ENCODE measurements around the gene ZXDC.

DNA sequence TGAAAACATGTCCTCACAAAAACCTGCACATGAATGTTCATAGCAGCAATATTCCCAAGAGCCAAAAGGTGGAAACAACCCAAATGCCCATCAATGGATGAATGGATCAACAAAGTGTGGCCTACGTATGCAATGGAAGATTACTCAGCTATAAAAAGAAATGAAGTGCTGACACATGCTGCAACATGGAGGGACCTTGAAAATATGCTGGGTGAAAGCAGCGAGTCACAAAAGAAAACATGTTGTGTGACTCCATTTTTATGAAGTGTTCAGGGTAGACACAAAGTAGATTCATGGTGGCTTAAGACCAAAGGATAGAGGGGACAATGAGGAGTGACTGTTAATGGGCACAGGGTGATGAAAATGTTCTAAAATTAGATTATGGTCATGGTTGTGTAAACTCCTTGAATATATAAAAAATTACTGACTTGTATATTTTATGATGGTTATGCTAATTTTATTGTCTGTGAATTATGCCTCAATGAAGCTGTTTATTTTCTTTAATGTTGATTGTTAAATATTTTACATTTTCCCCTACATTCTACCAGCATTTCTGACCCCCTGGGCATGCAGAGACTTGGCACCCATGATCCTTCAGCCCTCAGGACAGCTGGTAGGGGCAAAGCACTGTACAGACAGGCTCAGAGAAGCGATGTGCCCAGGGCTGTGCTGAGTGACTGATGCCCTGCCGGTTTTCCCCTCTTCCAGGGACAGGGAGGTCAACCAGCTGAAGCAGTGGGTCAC lies 43.2 kb downstream of the ZXDC start:
- TF ChIP-seq, protein P1, sequence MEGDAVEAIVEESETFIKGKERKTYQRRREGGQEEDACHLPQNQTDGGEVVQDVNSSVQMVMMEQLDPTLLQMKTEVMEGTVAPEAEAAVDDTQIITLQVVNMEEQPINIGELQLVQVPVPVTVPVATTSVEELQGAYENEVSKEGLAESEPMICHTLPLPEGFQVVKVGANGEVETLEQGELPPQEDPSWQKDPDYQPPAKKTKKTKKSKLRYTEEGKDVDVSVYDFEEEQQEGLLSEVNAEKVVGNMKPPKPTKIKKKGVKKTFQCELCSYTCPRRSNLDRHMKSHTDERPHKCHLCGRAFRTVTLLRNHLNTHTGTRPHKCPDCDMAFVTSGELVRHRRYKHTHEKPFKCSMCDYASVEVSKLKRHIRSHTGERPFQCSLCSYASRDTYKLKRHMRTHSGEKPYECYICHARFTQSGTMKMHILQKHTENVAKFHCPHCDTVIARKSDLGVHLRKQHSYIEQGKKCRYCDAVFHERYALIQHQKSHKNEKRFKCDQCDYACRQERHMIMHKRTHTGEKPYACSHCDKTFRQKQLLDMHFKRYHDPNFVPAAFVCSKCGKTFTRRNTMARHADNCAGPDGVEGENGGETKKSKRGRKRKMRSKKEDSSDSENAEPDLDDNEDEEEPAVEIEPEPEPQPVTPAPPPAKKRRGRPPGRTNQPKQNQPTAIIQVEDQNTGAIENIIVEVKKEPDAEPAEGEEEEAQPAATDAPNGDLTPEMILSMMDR (IDR thresholded peaks at IDR 0.05), result no peak
- no peak for TF ChIP-seq POLR2A (IDR thresholded peaks at IDR 0.05)
